Osteocyte (in vitro differentiated cells): ENCODE measurements around the gene MEGF6. TPM values are rescaled to one million over a fixed set of nuclear protein-coding genes. Genes with fewer than 3 reads are reported as not detected.

ENCODE experiments used
- DNase-seq: peaks from one replicate; pipeline ENCODE4 v3.0.0; 2021; ENCODE audit warnings: mixed read lengths; ENCODE audit not compliant: unreplicated experiment; ENCODE audit errors: extremely low spot score
- H3K27ac Mint-ChIP-seq: one replicate; pipeline ENCODE4 v1.8.0; 2021; ENCODE audit warnings: mild to moderate bottlenecking, mixed read lengths; ENCODE audit not compliant: unreplicated experiment
- H3K27me3 Mint-ChIP-seq: one replicate; pipeline ENCODE4 v1.8.0; 2021; ENCODE audit warnings: mixed read lengths; ENCODE audit not compliant: unreplicated experiment
- H3K36me3 Mint-ChIP-seq: one replicate; pipeline ENCODE4 v1.8.0; 2021; ENCODE audit warnings: mixed read lengths; ENCODE audit not compliant: unreplicated experiment
- H3K4me1 Mint-ChIP-seq: one replicate; pipeline ENCODE4 v1.8.0; 2021; ENCODE audit warnings: mixed read lengths; ENCODE audit not compliant: unreplicated experiment
- H3K4me3 Mint-ChIP-seq: one replicate; pipeline ENCODE4 v1.8.0; 2021; ENCODE audit warnings: mild to moderate bottlenecking, moderate library complexity, mixed read lengths; ENCODE audit not compliant: unreplicated experiment
- H3K9me3 Mint-ChIP-seq: one replicate; pipeline ENCODE4 v1.8.0; 2021; ENCODE audit warnings: mixed read lengths; ENCODE audit not compliant: unreplicated experiment
- CTCF ChIP-seq: fragments of 200-600 bp; sonication (generic); IDR thresholded peaks from 2 replicates; pipeline ENCODE4 v1.5.0; 2021; ENCODE audit warnings: antibody characterized with exemption, mild to moderate bottlenecking, moderate library complexity
- total RNA-seq: library from RNA; stranded (reverse); gene quantifications from 2 replicates; pipeline ENCODE4 v1.2.1, GENCODE V29; 2021

MEGF6 gene
- total RNA-seq, 1 donor from 2014 or later: 255 TPM

- no peaks in the 10 kb centered on the region for H3K27me3 Mint-ChIP-seq
- no peak for TF ChIP-seq CTCF
- H3K27ac Mint-ChIP-seq: peak overlapping the region; percentile 93
- H3K36me3 Mint-ChIP-seq: no peaks in the 10 kb centered on the region
- H3K4me1 Mint-ChIP-seq: peaks cover 51% of the 10 kb centered on the region
- no peak overlapping the region for H3K4me3 Mint-ChIP-seq
- no peaks in the 10 kb centered on the region for H3K9me3 Mint-ChIP-seq
- DNase-seq: no peak
Observed at GRCh38 chr1:3459051-3459908, 152.0 kb downstream of the MEGF6 start.

GRCh38 chr1:3457910-3458883, 153.1 kb downstream of the MEGF6 start:
- Mint-ChIP-seq H3K36me3 (no peaks in the 10 kb centered on the region), H3K27me3 (no peaks in the 10 kb centered on the region), H3K4me1 (peaks cover 55% of the 10 kb centered on the region), H3K9me3 (no peaks in the 10 kb centered on the region), H3K27ac (peak overlapping the region; percentile 93), H3K4me3 (no peak overlapping the region)
- TF ChIP-seq CTCF: no peak
- DNase-seq: no peak

- no peaks in the 10 kb centered on the region for H3K27me3 Mint-ChIP-seq
- H3K4me3 Mint-ChIP-seq: no peak overlapping the region
- H3K9me3 Mint-ChIP-seq: no peaks in the 10 kb centered on the region
- no peak overlapping the region for H3K27ac Mint-ChIP-seq
- no peak for TF ChIP-seq CTCF
- DNase-seq: no peak
- H3K4me1 Mint-ChIP-seq: peaks cover 56% of the 10 kb centered on the region
- no peaks in the 10 kb centered on the region for H3K36me3 Mint-ChIP-seq
Observed at GRCh38 chr1:3456964-3457909, 154.1 kb downstream of the MEGF6 start.

- Mint-ChIP-seq H3K4me3 (no peak overlapping the region), H3K9me3 (no peaks in the 10 kb centered on the region), H3K27me3 (no peaks in the 10 kb centered on the region), H3K27ac (no peak overlapping the region), H3K36me3 (no peaks in the 10 kb centered on the region), H3K4me1 (peaks cover 50% of the 10 kb centered on the region)
- DNase-seq: no peak
- TF ChIP-seq CTCF: no peak
Observed at GRCh38 chr1:3456449-3456963, 154.8 kb downstream of the MEGF6 start.
